WTC11 (cell line): Measurements from ENCODE around the gene SLC11A1.

Experiments
- CTCF ChIP-seq: fragments of 200-600 bp; IDR thresholded peaks from 2 replicates; pipeline ENCODE4 v1.8.0; 2022; ENCODE audit warnings: antibody characterized with exemption
- ERG ChIP-seq: fragments of 250-450 bp; sonication (Bioruptor Pico); IDR thresholded peaks from 2 replicates; pipeline ENCODE4 v1.8.0; 2021; ENCODE audit warnings: mild to moderate bottlenecking
- ETV6 ChIP-seq: sonication (generic); formaldehyde crosslinking; IDR thresholded peaks from 2 replicates; pipeline ENCODE4 v1.8.1; 2022; ENCODE audit warnings: mild to moderate bottlenecking, missing genetic modification reagents
- IRF1 ChIP-seq: sonication (generic); formaldehyde crosslinking; IDR thresholded peaks from 2 replicates; pipeline ENCODE4 v1.8.0; 2023; ENCODE audit warnings: missing genetic modification reagents
- JUN ChIP-seq: sonication (generic); formaldehyde crosslinking; IDR thresholded peaks from 2 replicates; pipeline ENCODE4 v1.8.0; 2023; ENCODE audit warnings: mild to moderate bottlenecking, missing genetic modification reagents
- MAX ChIP-seq: sonication (generic); formaldehyde crosslinking; IDR thresholded peaks from 2 replicates; pipeline ENCODE4 v1.8.0; 2022; ENCODE audit warnings: mild to moderate bottlenecking, missing genetic modification reagents
- MXD4 ChIP-seq: fragments of 250-450 bp; sonication (Bioruptor Pico); IDR thresholded peaks from 2 replicates; pipeline ENCODE4 v1.8.0; 2021; ENCODE audit warnings: mild to moderate bottlenecking, moderate library complexity, borderline replicate concordance
- SP1 ChIP-seq: sonication (generic); formaldehyde crosslinking; conservative IDR thresholded peaks from 2 replicates; pipeline ENCODE4 v1.8.1; 2022; ENCODE audit warnings: missing genetic modification reagents
- ZNF232 ChIP-seq: sonication (generic); formaldehyde crosslinking; IDR thresholded peaks from 2 replicates; pipeline ENCODE4 v1.8.0; 2022; ENCODE audit warnings: mild to moderate bottlenecking, missing genetic modification reagents
- ZNF263 ChIP-seq: sonication (generic); formaldehyde crosslinking; IDR thresholded peaks from 2 replicates; pipeline ENCODE4 v1.8.1; 2022; ENCODE audit warnings: low read depth, mild to moderate bottlenecking, moderate library complexity, missing genetic modification reagents
- ZNF416 ChIP-seq: fragments of 250-450 bp; sonication (Bioruptor Pico); IDR thresholded peaks from 2 replicates; pipeline ENCODE4 v1.9.0; 2021; ENCODE audit warnings: mild to moderate bottlenecking, inconsistent platforms
- ZNF512 ChIP-seq: sonication (generic); formaldehyde crosslinking; IDR thresholded peaks from 2 replicates; pipeline ENCODE4 v1.8.1; 2022; ENCODE audit warnings: missing genetic modification reagents, borderline replicate concordance

GRCh38 chr2:218370410-218371063 is 11.5 kb upstream of the SLC11A1 start:
- no peak for TF ChIP-seq ERG
- TF ChIP-seq MAX (CRISPR knock-in tag), result no peak
- TF ChIP-seq CTCF, result no peak
- no peak for TF ChIP-seq ZNF263 (CRISPR knock-in tag)
- TF ChIP-seq MXD4 (CRISPR knock-in tag), result no peak
- TF ChIP-seq ETV6 (CRISPR knock-in tag), result no peak
- TF ChIP-seq SP1 (CRISPR knock-in tag), result no peak
- TF ChIP-seq IRF1 (CRISPR knock-in tag), result no peak
- no peak for TF ChIP-seq ZNF416 (CRISPR knock-in tag)
- no peak for TF ChIP-seq JUN (CRISPR knock-in tag)
- no peak for TF ChIP-seq ZNF512 (CRISPR knock-in tag)
- no peak for TF ChIP-seq ZNF232 (CRISPR knock-in tag)
